Measurements from ENCODE around the gene ADO. TPM values are rescaled to one million over a fixed set of nuclear protein-coding genes. Genes with fewer than 3 reads are reported as not detected.

ADO gene
- total RNA-seq, 1 donor from 2014 or later: 16.3 TPM

GRCh38 chr10:62829622-62830021 is 25.1 kb downstream of the ADO start:
- Histone ChIP-seq H3K36me3 (ENCODE audit: control insufficient read depth, insufficient read depth, low read length) (no peaks in the 10 kb centered on the region), H3K27me3 (ENCODE audit: control insufficient read depth, insufficient read depth, low read length) (no peaks in the 10 kb centered on the region), H3K4me3 (ENCODE audit: low read depth, low read length) (no peak overlapping the region)
- DNase-seq (ENCODE audit: low read depth) (no peak), FAIRE-seq (no peak)
- no peak for TF ChIP-seq CTCF (IDR thresholded peaks at IDR 0.05; ENCODE audit: insufficient read depth, low read length, severe bottlenecking)

GRCh38 chr10:62830679-62831078 is 26.2 kb downstream of the ADO start:
- H3K36me3 ChIP-seq (ENCODE audit: control insufficient read depth, insufficient read depth, low read length): no peaks in the 10 kb centered on the region
- DNase-seq (ENCODE audit: low read depth): no peak
- TF ChIP-seq CTCF (IDR thresholded peaks at IDR 0.05; ENCODE audit: insufficient read depth, low read length, severe bottlenecking): no peak
- FAIRE-seq: no peak
- H3K27me3 ChIP-seq (ENCODE audit: control insufficient read depth, insufficient read depth, low read length): no peaks in the 10 kb centered on the region
- no peak overlapping the region for H3K4me3 ChIP-seq (ENCODE audit: low read depth, low read length)

GRCh38 chr10:62831346-62831745 is 26.8 kb downstream of the ADO start:
- Histone ChIP-seq H3K4me3 (ENCODE audit: low read depth, low read length) (no peak overlapping the region), H3K27me3 (ENCODE audit: control insufficient read depth, insufficient read depth, low read length) (no peaks in the 10 kb centered on the region), H3K36me3 (ENCODE audit: control insufficient read depth, insufficient read depth, low read length) (no peaks in the 10 kb centered on the region)
- no peak for DNase-seq (ENCODE audit: low read depth)
- no peak for TF ChIP-seq CTCF (IDR thresholded peaks at IDR 0.05; ENCODE audit: insufficient read depth, low read length, severe bottlenecking)
- no peak for FAIRE-seq

GRCh38 chr10:62839590-62839989 is 35.1 kb downstream of the ADO start:
- DNase-seq (ENCODE audit: low read depth) (no peak), FAIRE-seq (no peak)
- no peak for TF ChIP-seq CTCF (IDR thresholded peaks at IDR 0.05; ENCODE audit: insufficient read depth, low read length, severe bottlenecking)
- Histone ChIP-seq H3K36me3 (ENCODE audit: control insufficient read depth, insufficient read depth, low read length) (no peaks in the 10 kb centered on the region), H3K27me3 (ENCODE audit: control insufficient read depth, insufficient read depth, low read length) (no peaks in the 10 kb centered on the region), H3K4me3 (ENCODE audit: low read depth, low read length) (no peak overlapping the region)

GRCh38 chr10:62842983-62843382 is 38.5 kb downstream of the ADO start:
- Histone ChIP-seq H3K27me3 (ENCODE audit: control insufficient read depth, insufficient read depth, low read length) (no peaks in the 10 kb centered on the region), H3K36me3 (ENCODE audit: control insufficient read depth, insufficient read depth, low read length) (no peaks in the 10 kb centered on the region), H3K4me3 (ENCODE audit: low read depth, low read length) (no peak overlapping the region)
- no peak for TF ChIP-seq CTCF (IDR thresholded peaks at IDR 0.05; ENCODE audit: insufficient read depth, low read length, severe bottlenecking)
- FAIRE-seq (no peak), DNase-seq (ENCODE audit: low read depth) (no peak)

GRCh38 chr10:62843600-62843999 is 39.1 kb downstream of the ADO start:
- DNase-seq (ENCODE audit: low read depth) (no peak), FAIRE-seq (no peak)
- no peaks in the 10 kb centered on the region for H3K27me3 ChIP-seq (ENCODE audit: control insufficient read depth, insufficient read depth, low read length)
- no peak for TF ChIP-seq CTCF (IDR thresholded peaks at IDR 0.05; ENCODE audit: insufficient read depth, low read length, severe bottlenecking)
- H3K36me3 ChIP-seq (ENCODE audit: control insufficient read depth, insufficient read depth, low read length): no peaks in the 10 kb centered on the region
- H3K4me3 ChIP-seq (ENCODE audit: low read depth, low read length): no peak overlapping the region
